GM12875 (cell line): ENCODE data around the gene SETD2.
"Not testable (repeated sequence)": the region's sequence is repeated elsewhere in the genome, so short reads cannot be mapped to it uniquely, and the experiment has no call there.

Experiments used
- H3K4me3 ChIP-seq: one replicate; pipeline ENCODE4 v1.5.1; 2011; ENCODE audit warnings: low read depth, low read length, control low read depth
- TF ChIP-seq, protein P1 (sequence below): IDR thresholded peaks from 2 replicates; pipeline ENCODE4 v1.5.1; 2011; ENCODE audit warnings: low read depth, mild to moderate bottlenecking, control low read depth, inconsistent platforms, low read length, moderate library complexity, borderline replicate concordance; ENCODE audit not compliant: insufficient read depth

Gene SETD2, protein sequence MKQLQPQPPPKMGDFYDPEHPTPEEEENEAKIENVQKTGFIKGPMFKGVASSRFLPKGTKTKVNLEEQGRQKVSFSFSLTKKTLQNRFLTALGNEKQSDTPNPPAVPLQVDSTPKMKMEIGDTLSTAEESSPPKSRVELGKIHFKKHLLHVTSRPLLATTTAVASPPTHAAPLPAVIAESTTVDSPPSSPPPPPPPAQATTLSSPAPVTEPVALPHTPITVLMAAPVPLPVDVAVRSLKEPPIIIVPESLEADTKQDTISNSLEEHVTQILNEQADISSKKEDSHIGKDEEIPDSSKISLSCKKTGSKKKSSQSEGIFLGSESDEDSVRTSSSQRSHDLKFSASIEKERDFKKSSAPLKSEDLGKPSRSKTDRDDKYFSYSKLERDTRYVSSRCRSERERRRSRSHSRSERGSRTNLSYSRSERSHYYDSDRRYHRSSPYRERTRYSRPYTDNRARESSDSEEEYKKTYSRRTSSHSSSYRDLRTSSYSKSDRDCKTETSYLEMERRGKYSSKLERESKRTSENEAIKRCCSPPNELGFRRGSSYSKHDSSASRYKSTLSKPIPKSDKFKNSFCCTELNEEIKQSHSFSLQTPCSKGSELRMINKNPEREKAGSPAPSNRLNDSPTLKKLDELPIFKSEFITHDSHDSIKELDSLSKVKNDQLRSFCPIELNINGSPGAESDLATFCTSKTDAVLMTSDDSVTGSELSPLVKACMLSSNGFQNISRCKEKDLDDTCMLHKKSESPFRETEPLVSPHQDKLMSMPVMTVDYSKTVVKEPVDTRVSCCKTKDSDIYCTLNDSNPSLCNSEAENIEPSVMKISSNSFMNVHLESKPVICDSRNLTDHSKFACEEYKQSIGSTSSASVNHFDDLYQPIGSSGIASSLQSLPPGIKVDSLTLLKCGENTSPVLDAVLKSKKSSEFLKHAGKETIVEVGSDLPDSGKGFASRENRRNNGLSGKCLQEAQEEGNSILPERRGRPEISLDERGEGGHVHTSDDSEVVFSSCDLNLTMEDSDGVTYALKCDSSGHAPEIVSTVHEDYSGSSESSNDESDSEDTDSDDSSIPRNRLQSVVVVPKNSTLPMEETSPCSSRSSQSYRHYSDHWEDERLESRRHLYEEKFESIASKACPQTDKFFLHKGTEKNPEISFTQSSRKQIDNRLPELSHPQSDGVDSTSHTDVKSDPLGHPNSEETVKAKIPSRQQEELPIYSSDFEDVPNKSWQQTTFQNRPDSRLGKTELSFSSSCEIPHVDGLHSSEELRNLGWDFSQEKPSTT (N-terminal part only)

DNA sequence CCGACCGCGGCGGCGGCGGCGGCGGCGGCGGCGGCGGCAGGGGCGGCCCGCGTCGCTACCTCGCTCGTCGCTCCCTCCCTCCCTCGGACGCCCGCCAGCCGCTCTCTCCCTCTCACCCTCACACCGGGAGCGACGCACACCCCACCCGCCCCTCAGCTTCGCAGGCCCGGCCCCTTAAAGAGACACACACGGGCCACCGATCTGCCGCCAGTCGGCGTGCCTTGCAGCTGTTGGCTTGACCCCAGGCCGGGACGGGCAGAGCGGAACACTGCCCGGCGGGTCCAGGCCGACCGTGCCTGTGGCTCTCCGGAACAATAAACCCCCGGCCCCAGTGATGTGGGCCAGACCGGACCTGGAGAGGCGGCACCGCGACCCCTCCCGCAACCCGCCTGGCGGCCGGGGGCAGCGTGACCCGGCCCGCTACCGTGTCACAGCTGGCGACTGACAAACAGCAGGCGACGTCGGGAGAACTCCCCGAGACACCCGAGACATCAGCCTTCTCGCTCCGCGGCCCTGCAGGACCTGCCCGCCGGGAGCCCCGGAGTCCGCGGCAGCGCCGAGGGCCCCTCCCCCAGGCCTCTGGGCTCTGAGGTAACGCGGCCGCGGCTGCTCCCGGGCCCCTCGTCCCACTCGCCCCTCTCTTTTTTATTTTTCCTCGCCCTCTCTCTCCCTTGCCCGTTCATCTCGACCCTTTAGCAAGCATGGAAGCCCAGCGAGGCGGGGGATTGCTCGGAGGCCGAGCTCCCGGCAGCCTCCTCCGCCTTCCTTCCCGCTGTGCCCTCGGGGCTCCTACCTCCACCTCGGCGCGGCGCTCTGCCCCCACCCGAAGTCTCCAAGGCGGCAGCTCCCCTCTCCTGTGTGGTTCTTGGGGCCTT, at the start of gene SETD2:
Gene SETD2 (minus strand): TSS at position 107 of the 875 bp plus-strand sequence. CDS start 189 bp downstream, outside the sequence.
- TF ChIP-seq, protein P1, sequence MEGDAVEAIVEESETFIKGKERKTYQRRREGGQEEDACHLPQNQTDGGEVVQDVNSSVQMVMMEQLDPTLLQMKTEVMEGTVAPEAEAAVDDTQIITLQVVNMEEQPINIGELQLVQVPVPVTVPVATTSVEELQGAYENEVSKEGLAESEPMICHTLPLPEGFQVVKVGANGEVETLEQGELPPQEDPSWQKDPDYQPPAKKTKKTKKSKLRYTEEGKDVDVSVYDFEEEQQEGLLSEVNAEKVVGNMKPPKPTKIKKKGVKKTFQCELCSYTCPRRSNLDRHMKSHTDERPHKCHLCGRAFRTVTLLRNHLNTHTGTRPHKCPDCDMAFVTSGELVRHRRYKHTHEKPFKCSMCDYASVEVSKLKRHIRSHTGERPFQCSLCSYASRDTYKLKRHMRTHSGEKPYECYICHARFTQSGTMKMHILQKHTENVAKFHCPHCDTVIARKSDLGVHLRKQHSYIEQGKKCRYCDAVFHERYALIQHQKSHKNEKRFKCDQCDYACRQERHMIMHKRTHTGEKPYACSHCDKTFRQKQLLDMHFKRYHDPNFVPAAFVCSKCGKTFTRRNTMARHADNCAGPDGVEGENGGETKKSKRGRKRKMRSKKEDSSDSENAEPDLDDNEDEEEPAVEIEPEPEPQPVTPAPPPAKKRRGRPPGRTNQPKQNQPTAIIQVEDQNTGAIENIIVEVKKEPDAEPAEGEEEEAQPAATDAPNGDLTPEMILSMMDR: peak; percentile 65

DNA sequence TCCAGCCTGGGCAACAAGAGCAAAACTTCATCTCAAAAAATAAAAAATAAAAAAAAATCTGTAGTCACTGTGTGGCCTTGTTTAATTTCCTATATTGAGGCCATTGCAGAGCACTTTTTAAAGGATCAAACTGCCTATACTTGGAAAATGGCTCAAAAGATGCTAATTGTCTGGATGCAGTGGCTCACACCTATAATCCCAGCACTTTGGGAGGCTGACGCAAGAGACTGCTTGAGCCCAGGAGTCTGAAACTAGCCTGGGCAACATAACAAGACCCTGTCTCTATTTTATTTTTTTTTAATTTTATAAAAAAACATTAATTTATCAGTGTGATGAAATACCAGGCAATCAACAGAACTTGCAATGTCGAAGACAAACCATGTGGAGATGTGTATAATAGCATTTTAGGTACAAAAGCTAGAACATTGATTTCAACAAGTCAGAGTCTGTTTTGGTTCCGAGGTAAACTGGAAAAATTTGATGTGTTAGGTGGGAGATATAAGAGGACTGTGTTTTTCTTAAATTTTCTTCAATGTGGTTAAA, 47.0 kb upstream of the SETD2 start:
- no peak overlapping the region for H3K4me3 ChIP-seq
- TF ChIP-seq, protein P1: no peak

More for the DNA sequence above, at the start of gene SETD2:
- peak within 1 kb of the TSS; percentile 83 for H3K4me3 ChIP-seq

DNA sequence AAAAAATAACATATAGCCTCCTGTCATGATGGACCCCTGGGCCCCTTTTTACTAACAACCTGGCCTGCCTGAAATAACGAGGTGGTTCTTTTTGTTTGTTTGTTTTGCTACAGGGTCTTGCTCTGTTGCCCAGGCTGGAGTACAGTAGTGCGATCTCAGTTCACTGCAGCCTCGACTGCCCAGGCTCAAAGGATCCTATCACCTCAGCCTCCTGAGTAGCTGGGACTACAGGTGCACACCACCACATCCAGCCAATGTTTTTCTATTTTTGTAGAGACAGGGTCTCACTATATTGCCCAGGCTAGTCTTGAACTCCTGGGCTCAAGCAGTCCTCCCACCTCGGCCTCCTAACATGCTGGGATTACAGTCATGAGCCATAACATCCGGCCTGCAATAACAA, 42.1 kb upstream of the SETD2 start:
- not testable (repeated sequence) for H3K4me3 ChIP-seq

DNA sequence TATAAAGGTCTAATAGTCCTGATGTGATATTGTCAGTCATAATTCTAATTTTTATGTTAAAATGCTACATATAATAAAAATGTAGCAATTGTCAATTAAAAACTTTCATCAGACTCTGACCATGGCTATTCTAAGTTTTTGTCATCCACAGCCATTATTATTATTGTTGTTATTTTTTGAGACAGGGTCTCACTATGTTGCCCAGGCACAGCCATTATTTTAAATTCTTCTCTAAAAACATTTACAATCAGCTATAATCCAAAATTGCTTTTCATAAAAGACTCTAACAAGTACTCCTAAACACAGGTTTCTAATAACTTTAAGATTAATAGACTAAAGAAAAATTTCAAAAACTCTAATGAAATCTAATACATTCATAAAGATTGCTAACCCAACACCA, 41.0 kb upstream of the SETD2 start:
- no peak overlapping the region for H3K4me3 ChIP-seq
- TF ChIP-seq, protein P1: no peak

DNA sequence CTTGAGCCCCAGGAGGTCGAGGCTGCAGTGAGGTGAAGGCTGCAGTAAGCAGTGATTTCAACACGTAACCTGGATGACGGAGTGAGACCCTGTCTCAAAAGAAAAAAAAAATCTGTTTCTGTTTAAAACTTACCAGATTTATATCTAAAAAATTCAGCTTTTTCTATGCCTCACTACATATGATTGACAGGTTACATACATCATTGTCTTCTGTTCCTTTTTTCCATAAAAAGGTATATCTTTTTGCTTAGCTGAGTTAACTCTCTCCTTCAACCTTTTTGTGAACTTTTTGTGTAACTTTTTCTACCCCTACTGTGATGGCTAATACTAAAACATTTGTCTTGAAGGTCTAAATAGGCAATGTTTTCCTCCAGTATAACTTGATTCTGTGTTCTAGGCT, 38.6 kb upstream of the SETD2 start:
- TF ChIP-seq, protein P1: no peak
- no peak overlapping the region for H3K4me3 ChIP-seq

DNA sequence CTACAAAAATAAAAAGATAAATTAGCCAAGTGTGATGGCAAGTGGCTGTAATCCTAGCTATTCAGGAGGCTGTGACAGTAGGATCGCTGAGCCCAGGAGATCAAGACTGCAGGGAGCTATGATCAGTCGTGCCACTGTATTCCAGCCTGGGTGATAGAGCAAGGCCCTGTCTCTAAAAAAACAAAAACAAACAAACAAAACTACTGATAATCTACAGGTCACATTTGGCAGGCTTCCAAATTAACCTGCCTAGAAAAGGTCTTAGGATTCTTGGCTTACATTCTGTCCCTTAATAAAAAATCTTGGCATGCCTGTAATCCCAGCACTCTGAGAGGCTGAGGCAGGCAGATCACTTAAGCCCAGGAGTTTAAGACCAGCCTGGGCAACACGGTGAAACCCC, 33.4 kb upstream of the SETD2 start:
- no peak overlapping the region for H3K4me3 ChIP-seq
- TF ChIP-seq, protein P1: no peak
